Measurements from ENCODE around the gene GLIS1. TPM values are rescaled to one million over a fixed set of nuclear protein-coding genes. Genes with fewer than 3 reads are reported as not detected.
A peak's percentile ranks its signal among the peaks of the same experiment; 100 is the strongest.

Gene GLIS1
- total RNA-seq, 4 donors from 2014 or later = 0.63 to 2.4 (median 1.0) TPM

GRCh38 chr1:53543778-53544695 is 194.9 kb downstream of the GLIS1 start:
- H3K4me3 ChIP-seq (ENCODE audit: low read depth, poor library complexity, severe bottlenecking) = no peak overlapping the region
- WGBS, 2 donors = 58 to 66% methylated on average over 24 of the region's 24 CpGs
- peak in 1 of 2 donors; percentile 83 for DNase-seq (ENCODE audit: low spot score in 2 of 2)
- intact Hi-C loops (cut with DNase I; ENCODE audit: low total_unique reads) = no loop called here
- TF ChIP-seq POLR2A (IDR thresholded peaks at IDR 0.05) = no peak
- no peak for TF ChIP-seq CTCF (IDR thresholded peaks at IDR 0.05)

- intact Hi-C loops (cut with DNase I; ENCODE audit: low total_unique reads) = no loop called here
- no peak for TF ChIP-seq CTCF (IDR thresholded peaks at IDR 0.05)
- TF ChIP-seq POLR2A (IDR thresholded peaks at IDR 0.05) = no peak
- 77 to 85% methylated on average over 14 of the region's 14 CpGs for WGBS, 2 donors
- peak in 1 of 2 donors; percentile 76 for DNase-seq (ENCODE audit: low spot score in 2 of 2)
- no peak overlapping the region for H3K4me3 ChIP-seq (ENCODE audit: low read depth, poor library complexity, severe bottlenecking)
Measured at GRCh38 chr1:53543130-53543777, 195.7 kb downstream of the GLIS1 start.

- TF ChIP-seq POLR2A (IDR thresholded peaks at IDR 0.05) (no peak), CTCF (IDR thresholded peaks at IDR 0.05) (no peak)
- intact Hi-C loops (cut with DNase I; ENCODE audit: low total_unique reads) = no loop called here
- peak in 1 of 2 donors; percentile 73 for DNase-seq (ENCODE audit: low spot score in 2 of 2)
- no peak overlapping the region for H3K4me3 ChIP-seq (ENCODE audit: low read depth, poor library complexity, severe bottlenecking)
- 64 to 69% methylated on average over 4 of the region's 5 CpGs for WGBS, 2 donors
Measured at GRCh38 chr1:53542551-53542950, 196.4 kb downstream of the GLIS1 start.

GRCh38 chr1:53541761-53542550 is 197.0 kb downstream of the GLIS1 start:
- peak; percentile 50 to 86 for DNase-seq (ENCODE audit: low spot score in 2 of 2)
- 57 to 71% methylated on average over 15 of the region's 15 CpGs for WGBS, 2 donors
- intact Hi-C loops (cut with DNase I; ENCODE audit: low total_unique reads) = no loop called here
- no peak overlapping the region for H3K4me3 ChIP-seq (ENCODE audit: low read depth, poor library complexity, severe bottlenecking)
- TF ChIP-seq CTCF (IDR thresholded peaks at IDR 0.05) (no peak), POLR2A (IDR thresholded peaks at IDR 0.05) (no peak)

GRCh38 chr1:53541263-53541625 is 197.7 kb downstream of the GLIS1 start:
- WGBS, 2 donors = 96 to 100% methylated on average over 2 of the region's 2 CpGs
- no peak overlapping the region for H3K4me3 ChIP-seq (ENCODE audit: low read depth, poor library complexity, severe bottlenecking)
- DNase-seq (ENCODE audit: low spot score in 2 of 2) = peak in 1 of 2 donors; percentile 78
- TF ChIP-seq POLR2A (IDR thresholded peaks at IDR 0.05) (no peak), CTCF (IDR thresholded peaks at IDR 0.05) (no peak)
- intact Hi-C loops (cut with DNase I; ENCODE audit: low total_unique reads) = no loop called here

Data from lower leg skin (tissue), 4 donors.